Activated naive CD4-positive, alpha-beta T cell treated with anti-CD3 and anti-CD28 coated beads, Interleukin-2, amount 10 ng/mL, durations not matched to agents 7 days and 5 days (primary cell): ENCODE data around the gene RIPPLY3.
"Not testable (repeated sequence)": the region's sequence is repeated elsewhere in the genome, so short reads cannot be mapped to it uniquely, and the experiment has no call there.

Source experiments
- CTCF ChIA-PET: fragments of 350-600 bp; sonication (Branson Sonifier 250); formaldehyde crosslinking; loops from one replicate; lab custom pipeline; 2021; ENCODE audit warnings: antibody characterized with exemption; lab: Charles Lee
- DNase-seq: peaks from one replicate; pipeline ENCODE4 v3.0.0-alpha.2; 2020
- H3K27ac Mint-ChIP-seq: one replicate; pipeline ENCODE4 v1.8.0; 2021; ENCODE audit warnings: mild to moderate bottlenecking, moderate library complexity, mixed read lengths
- H3K27me3 Mint-ChIP-seq: one replicate; pipeline ENCODE4 v1.8.0; 2021; ENCODE audit warnings: mild to moderate bottlenecking, mixed read lengths
- H3K36me3 Mint-ChIP-seq: one replicate; pipeline ENCODE4 v1.8.0; 2021; ENCODE audit warnings: mixed read lengths
- H3K4me1 Mint-ChIP-seq: one replicate; pipeline ENCODE4 v1.8.0; 2021; ENCODE audit warnings: mixed read lengths
- H3K4me3 Mint-ChIP-seq: one replicate; pipeline ENCODE4 v1.8.0; 2021; ENCODE audit warnings: mild to moderate bottlenecking, moderate library complexity, mixed read lengths
- H3K9me3 Mint-ChIP-seq: one replicate; pipeline ENCODE4 v1.8.0; 2021; ENCODE audit warnings: mixed read lengths

The RIPPLY3 gene

DNA sequence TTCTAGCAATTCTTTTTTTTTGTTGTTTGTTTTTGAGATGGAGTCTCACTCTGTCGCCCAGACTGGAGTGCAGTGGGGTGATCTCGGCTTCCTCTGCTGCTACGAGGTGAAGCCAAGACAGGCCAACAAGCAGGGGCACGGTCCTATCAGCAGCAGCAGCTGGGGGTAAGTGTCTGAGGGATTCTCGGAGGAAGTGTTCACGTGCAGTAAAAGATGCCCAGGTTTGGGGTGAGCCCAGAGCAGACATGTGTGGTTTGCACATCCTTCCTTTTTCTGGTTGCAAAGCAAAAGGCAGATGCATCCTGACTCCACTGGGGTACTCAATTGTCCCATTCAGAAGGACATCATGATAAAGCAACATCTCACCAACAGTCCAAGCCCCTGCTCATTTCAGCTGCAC is 38.6 kb downstream of the RIPPLY3 start:
- Mint-ChIP-seq H3K36me3 (no peaks in the 10 kb centered on the region), H3K4me1 (peaks cover 15% of the 10 kb centered on the region), H3K27me3 (peaks cover 28% of the 10 kb centered on the region), H3K27ac (no peak overlapping the region), H3K9me3 (no peaks in the 10 kb centered on the region), H3K4me3 (no peak overlapping the region)
- CTCF ChIA-PET, result interaction anchor here (0.9 kb wide), 1 partner anchor 35 kb away, joined by 3 read pairs; no protein-coding TSS in a partner anchor
- DNase-seq, result peak; percentile 45

DNA sequence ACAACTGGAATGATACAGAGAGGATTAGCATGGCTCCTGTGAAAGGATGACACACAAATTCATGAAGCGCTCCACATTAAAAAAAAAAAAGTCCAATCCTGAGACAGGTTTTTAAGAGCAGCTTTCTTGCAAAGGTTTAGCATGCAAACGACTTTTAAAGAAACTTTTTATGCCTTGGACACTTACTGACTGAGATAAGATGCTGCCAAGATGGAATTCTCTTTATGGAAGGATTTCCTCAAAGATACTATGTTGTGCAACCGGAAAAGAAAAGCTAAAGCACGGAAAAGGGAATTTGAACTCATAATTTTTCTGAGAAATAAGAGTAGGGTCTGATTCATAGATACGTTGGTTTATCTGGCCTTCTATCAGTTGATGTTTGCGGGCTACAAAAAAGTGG is 39.1 kb downstream of the RIPPLY3 start:
- CTCF ChIA-PET, result interaction anchor here (0.9 kb wide), 1 partner anchor 35 kb away, joined by 3 read pairs; no protein-coding TSS in a partner anchor

DNA sequence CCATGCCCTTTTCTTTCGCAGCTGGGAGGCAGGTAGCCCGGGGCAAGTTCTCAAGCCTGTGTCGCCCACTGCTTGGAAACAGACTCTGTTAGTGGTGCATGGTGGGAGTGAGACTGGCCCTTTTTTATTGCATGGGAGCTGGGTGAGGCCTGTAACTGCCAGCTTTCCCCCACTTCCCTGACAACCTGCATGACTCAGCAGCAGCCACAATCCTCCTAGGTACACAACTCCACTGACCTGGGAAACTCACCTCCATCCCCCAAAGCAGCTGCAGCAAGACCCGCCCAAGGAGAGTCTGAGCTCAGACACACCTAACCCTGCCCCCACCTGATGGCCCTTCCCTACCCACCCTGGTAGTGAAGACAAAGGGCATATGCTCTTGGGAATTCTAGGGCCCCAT is 40.6 kb downstream of the RIPPLY3 start:
- H3K4me3 Mint-ChIP-seq, result no peak overlapping the region

More for the DNA sequence above, 39.1 kb downstream of the RIPPLY3 start:
- Mint-ChIP-seq H3K9me3 (no peaks in the 10 kb centered on the region), H3K4me3 (no peak overlapping the region), H3K36me3 (no peaks in the 10 kb centered on the region), H3K27me3 (peaks cover 28% of the 10 kb centered on the region), H3K4me1 (peaks cover 15% of the 10 kb centered on the region), H3K27ac (no peak overlapping the region)
- DNase-seq, result no peak

DNA sequence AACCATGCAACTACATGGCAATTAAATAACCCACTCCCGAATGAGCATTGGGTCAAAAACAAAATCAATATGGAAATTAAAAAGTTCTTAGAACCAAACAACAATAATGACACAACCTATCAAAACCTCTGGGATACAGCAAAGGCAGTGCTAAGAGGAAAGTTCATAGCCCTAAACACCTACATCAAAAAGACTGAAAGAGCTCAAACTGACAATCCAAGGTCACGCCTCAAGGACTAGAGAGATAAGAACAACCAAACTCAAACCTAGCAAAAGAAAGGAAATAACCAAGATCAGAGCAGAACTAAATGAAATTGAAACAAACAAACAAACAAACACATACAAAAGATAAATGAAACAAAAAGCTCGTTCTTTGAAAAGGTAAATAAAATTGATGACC is 43.2 kb downstream of the RIPPLY3 start:
- CTCF ChIA-PET, H3K27ac Mint-ChIP-seq, DNase-seq, H3K36me3 Mint-ChIP-seq, H3K9me3 Mint-ChIP-seq, H3K4me3 Mint-ChIP-seq: not testable (repeated sequence)
- Mint-ChIP-seq H3K27me3 (peaks cover 28% of the 10 kb centered on the region), H3K4me1 (peaks cover 11% of the 10 kb centered on the region)

More for the DNA sequence above, 40.6 kb downstream of the RIPPLY3 start:
- CTCF ChIA-PET, result no interaction called here
- H3K27me3 Mint-ChIP-seq, result peaks cover 28% of the 10 kb centered on the region
- H3K9me3 Mint-ChIP-seq, result no peaks in the 10 kb centered on the region
- no peaks in the 10 kb centered on the region for H3K36me3 Mint-ChIP-seq
- peaks cover 15% of the 10 kb centered on the region for H3K4me1 Mint-ChIP-seq
- DNase-seq, result no peak
- H3K27ac Mint-ChIP-seq, result no peak overlapping the region

DNA sequence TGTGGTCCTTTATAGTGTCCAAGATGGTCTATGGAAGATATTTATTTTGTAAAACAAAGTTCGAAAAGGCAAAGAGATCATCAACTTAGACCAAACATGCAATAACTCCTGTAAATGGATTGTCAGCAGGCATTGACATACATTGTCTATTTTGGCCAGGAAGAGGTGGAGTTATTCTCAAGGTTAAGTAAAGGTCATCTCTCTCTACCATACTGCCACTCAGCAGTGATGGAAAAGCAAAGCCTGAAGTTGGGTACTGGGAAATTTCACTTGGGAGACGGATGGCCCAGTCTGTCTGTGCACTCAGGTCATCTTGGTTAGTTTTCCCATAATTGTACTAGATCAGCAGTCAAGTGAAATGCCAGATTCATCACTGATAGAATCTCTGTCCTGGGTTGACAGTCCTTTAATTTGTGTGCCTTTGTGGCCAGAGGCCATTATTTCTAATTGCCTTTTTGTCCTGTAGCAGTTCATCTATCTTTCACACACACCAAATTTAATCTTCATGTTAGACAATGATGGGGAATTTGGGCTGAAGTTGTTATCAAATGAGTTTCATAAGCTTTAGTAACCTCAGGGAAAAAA is 48.9 kb downstream of the RIPPLY3 start:
- no peak for DNase-seq
- H3K9me3 Mint-ChIP-seq, result no peaks in the 10 kb centered on the region
- no peaks in the 10 kb centered on the region for H3K4me1 Mint-ChIP-seq
- CTCF ChIA-PET, result no interaction called here
- H3K4me3 Mint-ChIP-seq, result no peak overlapping the region
- H3K36me3 Mint-ChIP-seq, result no peaks in the 10 kb centered on the region
- H3K27ac Mint-ChIP-seq, result no peak overlapping the region
- peaks cover 5% of the 10 kb centered on the region for H3K27me3 Mint-ChIP-seq

DNA sequence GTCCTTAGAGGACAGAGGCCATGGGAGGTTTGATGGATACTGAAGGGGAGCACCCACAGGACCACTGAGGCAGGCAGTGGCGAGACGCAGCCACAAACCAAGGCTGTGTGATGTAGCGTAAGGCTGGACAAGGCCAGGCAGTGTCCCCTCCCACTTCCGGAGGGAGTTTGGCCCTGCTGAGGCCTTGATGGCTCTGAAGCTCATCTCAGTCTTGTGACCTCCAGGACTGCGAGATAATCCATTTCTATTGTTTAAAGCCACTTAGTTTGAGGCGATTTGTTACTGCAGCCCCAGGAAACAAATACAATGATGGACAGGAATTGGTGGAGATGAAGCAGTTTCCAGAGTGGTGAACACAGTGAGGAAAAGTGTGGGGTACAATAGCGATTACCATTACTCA is 51.1 kb downstream of the RIPPLY3 start:
- Mint-ChIP-seq H3K4me3 (no peak overlapping the region), H3K36me3 (no peaks in the 10 kb centered on the region), H3K4me1 (no peaks in the 10 kb centered on the region), H3K27ac (no peak overlapping the region), H3K9me3 (no peaks in the 10 kb centered on the region), H3K27me3 (peaks cover 5% of the 10 kb centered on the region)
- CTCF ChIA-PET, result no interaction called here
- DNase-seq, result no peak

DNA sequence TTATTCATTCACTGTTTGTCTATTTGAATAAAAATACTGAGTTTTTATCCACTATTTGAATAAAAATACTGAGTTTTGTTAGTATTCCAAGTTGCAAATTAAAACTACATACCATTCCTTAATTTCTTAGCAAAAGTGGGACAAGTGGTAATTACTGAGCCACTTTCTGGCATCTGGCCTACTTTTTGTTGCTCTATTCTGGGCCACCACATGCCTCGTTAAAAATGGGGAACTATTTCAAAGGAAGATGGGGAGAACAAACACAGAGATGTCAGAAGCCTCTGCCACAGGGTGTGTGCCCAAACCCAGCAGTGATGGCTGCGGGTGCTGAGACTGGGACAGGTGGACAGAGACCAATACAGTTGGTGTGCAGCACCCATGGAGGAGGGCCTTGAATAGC is 51.8 kb downstream of the RIPPLY3 start:
- DNase-seq, result no peak
- Mint-ChIP-seq H3K9me3 (no peaks in the 10 kb centered on the region), H3K4me1 (no peaks in the 10 kb centered on the region), H3K27ac (no peak overlapping the region), H3K4me3 (no peak overlapping the region), H3K27me3 (peaks cover 5% of the 10 kb centered on the region), H3K36me3 (no peaks in the 10 kb centered on the region)
- CTCF ChIA-PET, result no interaction called here

DNA sequence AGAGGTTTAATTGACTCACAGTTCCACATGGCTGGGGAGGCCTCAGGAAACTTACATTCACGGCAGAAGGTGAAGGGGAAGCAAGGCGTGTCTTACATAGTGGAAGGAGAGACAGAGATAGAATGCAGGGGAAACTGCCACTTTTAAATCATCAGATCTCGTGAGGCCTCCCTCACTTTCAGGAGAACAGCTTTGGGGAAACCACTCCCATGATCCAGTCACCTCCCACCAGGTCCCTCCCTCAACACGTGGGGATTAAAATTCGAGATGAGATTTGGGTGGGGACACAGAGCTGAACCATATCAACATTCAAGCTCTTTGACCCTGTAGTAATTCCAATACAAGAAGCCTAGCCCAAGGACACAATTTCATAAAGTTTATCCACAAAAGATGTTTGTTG is 52.7 kb downstream of the RIPPLY3 start:
- no peaks in the 10 kb centered on the region for H3K9me3 Mint-ChIP-seq
- no peaks in the 10 kb centered on the region for H3K36me3 Mint-ChIP-seq
- H3K4me1 Mint-ChIP-seq, result no peaks in the 10 kb centered on the region
- no peak for DNase-seq
- no peak overlapping the region for H3K4me3 Mint-ChIP-seq
- H3K27ac Mint-ChIP-seq, result no peak overlapping the region
- CTCF ChIA-PET, result no interaction called here
- H3K27me3 Mint-ChIP-seq, result peaks cover 5% of the 10 kb centered on the region

DNA sequence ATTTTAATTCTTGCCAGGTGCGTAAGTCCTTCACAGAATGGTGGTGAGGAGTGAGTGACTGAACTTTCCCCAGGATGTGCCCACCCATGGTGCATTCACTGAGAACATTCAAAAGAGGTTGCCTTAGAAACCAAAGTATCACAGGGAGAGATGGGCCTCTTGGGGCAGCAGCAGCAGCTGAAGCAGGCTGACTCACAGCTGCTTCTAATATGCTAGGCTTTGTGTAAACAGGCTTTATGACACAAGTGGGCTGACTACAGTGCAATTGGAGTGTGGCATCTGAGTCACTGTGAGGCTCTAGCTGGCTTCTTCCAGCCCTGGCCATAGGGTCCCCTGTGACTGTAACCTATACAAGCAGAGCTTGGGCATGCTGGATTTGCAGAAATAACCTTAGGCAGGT is 53.8 kb downstream of the RIPPLY3 start:
- Mint-ChIP-seq H3K27ac (no peak overlapping the region), H3K4me1 (no peaks in the 10 kb centered on the region), H3K4me3 (no peak overlapping the region), H3K36me3 (no peaks in the 10 kb centered on the region), H3K9me3 (no peaks in the 10 kb centered on the region), H3K27me3 (no peaks in the 10 kb centered on the region)
- CTCF ChIA-PET, result no interaction called here
- no peak for DNase-seq

DNA sequence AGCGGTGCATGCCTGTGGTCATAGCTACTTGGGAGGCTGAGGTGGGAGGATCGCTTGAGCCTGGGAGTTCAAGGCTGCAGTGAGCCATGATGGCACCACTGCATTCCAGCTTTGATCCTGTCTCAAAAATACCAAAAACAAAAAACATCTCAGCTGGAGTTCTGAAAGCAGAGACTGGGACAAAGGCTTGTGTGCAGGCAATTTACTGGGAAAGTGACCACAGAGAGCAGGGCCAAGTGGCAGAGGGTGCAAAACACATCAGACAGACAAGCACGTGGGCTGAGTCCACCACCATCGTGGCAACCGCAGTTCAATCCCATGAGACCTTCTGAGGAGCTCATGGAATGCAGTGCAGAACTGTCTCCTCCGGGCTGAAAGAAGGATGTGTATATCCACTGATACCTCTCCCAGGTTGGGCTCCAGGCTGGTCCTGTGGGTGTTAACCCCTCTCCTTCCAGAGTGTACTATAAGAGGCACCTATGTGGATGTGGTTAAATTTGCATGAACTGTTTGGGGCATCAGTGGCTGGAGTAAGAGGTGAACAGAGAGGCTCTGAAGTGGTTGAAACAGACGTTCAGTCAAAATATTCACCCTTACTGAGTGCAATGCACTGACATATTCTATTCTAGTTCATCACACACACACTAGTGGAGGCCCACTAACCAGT is 55.6 kb downstream of the RIPPLY3 start:
- H3K9me3 Mint-ChIP-seq, result no peaks in the 10 kb centered on the region
- H3K27ac Mint-ChIP-seq, result no peak overlapping the region
- no peaks in the 10 kb centered on the region for H3K36me3 Mint-ChIP-seq
- no peak overlapping the region for H3K4me3 Mint-ChIP-seq
- no peaks in the 10 kb centered on the region for H3K27me3 Mint-ChIP-seq
- CTCF ChIA-PET, result no interaction called here
- DNase-seq, result no peak
- no peaks in the 10 kb centered on the region for H3K4me1 Mint-ChIP-seq

DNA sequence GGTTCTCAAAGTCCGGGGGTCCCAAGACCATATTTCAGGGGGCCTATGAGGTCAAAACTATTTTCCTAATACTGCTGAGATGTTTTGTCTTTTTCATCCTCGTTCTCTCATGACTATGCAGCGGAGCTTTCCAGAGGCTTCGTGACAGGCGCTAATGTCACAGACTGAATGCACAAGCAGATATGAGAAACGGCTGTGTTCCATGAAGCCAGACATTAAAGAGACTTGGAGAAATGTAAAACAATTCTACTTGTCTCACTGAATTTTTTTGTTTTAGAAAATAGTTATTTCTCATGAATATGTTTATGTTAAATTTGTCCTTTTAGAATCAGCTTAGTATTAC is 56.1 kb downstream of the RIPPLY3 start:
- no peaks in the 10 kb centered on the region for H3K9me3 Mint-ChIP-seq
- peaks cover 1% of the 10 kb centered on the region for H3K36me3 Mint-ChIP-seq
- no peak overlapping the region for H3K4me3 Mint-ChIP-seq
- no peak overlapping the region for H3K27ac Mint-ChIP-seq
- H3K27me3 Mint-ChIP-seq, result no peaks in the 10 kb centered on the region
- no peaks in the 10 kb centered on the region for H3K4me1 Mint-ChIP-seq
- DNase-seq, result no peak
- CTCF ChIA-PET, result no interaction called here

DNA sequence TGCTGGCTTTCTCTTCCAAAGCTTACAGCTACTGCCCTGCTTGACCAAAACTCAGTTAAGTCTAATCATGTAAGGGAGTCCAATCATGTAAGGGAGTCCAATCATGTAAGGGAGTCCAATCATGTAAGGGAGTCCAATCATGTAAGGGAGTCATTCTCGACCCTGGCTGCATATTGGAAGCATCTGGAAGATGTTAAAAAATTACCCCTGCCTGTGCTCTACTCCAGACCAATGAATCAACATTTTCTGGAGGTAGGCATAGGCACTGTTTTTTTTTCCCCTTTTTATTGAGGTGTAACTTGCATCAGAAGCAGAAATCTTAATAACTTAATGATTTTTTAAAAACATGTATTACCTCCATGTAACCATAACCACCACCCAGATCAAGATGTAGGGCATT is 56.9 kb downstream of the RIPPLY3 start:
- Mint-ChIP-seq H3K36me3 (peaks cover 2% of the 10 kb centered on the region), H3K27me3 (no peaks in the 10 kb centered on the region), H3K4me1 (no peaks in the 10 kb centered on the region), H3K27ac (no peak overlapping the region), H3K4me3 (no peak overlapping the region), H3K9me3 (no peaks in the 10 kb centered on the region)
- DNase-seq, result no peak
- CTCF ChIA-PET, result no interaction called here

DNA sequence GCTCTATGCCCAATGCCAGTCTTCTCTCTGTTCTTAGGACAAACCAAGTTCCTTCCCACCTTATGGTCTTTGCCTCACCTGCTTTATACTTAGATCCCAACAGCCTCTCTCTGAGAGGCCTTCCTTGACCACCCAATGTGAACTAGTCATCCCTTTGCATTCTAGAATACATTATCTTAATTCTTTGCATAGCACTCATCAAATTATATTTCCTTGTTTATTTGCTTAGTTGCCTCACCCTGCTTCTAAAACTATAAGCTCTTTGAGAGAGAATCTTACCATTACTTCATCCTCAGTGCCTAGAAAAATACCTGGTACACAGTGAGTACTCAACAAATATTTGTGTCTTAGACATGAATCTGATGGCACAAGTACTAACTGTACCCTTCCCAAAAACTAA is 58.3 kb downstream of the RIPPLY3 start:
- H3K36me3 Mint-ChIP-seq, result peaks cover 7% of the 10 kb centered on the region

DNA sequence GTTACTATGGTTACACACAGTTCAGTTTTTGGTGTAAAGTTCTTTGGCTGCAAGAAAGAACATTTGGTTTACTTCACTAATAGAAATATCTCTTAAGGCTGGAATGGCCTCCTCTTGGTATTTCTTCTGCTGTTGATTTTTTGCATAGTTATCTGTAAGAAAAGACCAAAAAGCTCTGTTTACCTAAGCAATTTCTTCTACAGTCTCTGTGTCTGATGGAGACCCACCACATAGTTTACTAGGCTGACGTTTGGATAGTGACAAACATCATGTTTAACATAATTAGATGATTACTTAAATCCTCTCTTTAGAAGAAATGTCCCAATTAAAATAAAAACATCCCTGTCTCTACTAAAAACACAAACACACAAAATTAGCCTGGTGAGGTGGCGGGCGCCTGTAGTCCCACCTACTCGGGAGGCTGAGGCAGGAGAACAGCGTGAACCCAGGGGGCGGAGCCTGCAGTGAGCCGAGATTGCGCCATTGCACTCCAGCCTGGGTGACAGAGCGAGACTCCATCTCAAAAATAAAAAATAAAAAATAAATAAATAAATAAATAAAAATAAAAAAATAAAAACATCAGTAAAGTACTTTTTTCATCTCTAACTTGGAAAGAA is 59.2 kb downstream of the RIPPLY3 start:
- no peak for DNase-seq
- no peaks in the 10 kb centered on the region for H3K9me3 Mint-ChIP-seq
- no peak overlapping the region for H3K4me3 Mint-ChIP-seq
- H3K36me3 Mint-ChIP-seq, result peaks cover 7% of the 10 kb centered on the region
- no peaks in the 10 kb centered on the region for H3K27me3 Mint-ChIP-seq
- H3K4me1 Mint-ChIP-seq, result peaks cover 3% of the 10 kb centered on the region
- CTCF ChIA-PET, result no interaction called here
- no peak overlapping the region for H3K27ac Mint-ChIP-seq

More for the DNA sequence above, 58.3 kb downstream of the RIPPLY3 start:
- no peak overlapping the region for H3K4me3 Mint-ChIP-seq
- H3K27me3 Mint-ChIP-seq, result no peaks in the 10 kb centered on the region
- no peak overlapping the region for H3K27ac Mint-ChIP-seq
- CTCF ChIA-PET, result no interaction called here
- H3K4me1 Mint-ChIP-seq, result no peaks in the 10 kb centered on the region
- no peaks in the 10 kb centered on the region for H3K9me3 Mint-ChIP-seq
- DNase-seq, result no peak
